GM18502 (cell line): ENCODE results near the gene ZNF423.

ENCODE experiments used
- ATAC-seq: cut with Tn5 transposase; IDR thresholded peaks from one replicate; pipeline ENCODE4 v1.9.1; 2021; ENCODE audit warnings: mild to moderate bottlenecking; ENCODE audit not compliant: unreplicated experiment, poor library complexity

ZNF423 gene

DNA sequence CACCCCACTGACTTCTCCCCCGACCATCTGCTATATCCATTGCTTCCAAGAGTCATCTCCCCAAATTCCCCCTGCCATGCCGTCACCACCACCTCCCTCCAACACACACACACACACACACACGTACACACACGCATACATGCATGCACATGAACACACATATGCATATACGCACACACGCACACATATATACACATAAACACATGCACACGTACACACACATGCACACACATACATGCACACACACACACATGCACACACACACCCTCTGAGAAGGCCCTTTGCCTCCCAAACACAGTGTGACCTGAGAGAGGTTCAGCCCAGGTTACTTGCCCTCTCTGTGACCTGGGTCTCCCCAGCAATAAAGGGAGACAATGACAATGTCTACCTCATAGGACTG is 95.1 kb downstream of the ZNF423 start:
- no peak for ATAC-seq

DNA sequence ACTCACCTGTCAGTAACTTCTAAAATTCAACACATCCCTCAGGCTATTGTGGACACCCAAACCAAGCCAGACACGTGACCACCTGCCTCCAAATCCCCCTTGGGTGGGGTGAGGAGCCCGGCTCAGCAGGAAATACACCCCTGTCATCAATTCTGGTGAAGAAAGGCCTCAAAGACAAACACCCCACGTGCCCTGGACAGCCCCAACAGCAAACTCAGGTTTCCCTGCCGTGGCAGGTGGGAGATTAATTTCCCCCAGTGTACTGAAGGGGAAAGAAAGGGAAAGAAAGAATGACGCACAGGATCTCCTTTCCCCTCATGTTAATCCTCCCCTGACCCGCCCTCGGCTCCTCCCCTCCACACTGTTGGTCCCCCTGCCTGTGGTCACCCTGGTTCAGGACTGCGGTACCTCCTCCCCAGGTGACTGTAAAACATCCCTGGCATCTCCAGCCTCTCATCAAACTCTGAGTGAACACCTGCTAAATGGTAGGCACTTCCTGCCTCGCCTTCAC is 98.3 kb downstream of the ZNF423 start:
- ATAC-seq: no peak

DNA sequence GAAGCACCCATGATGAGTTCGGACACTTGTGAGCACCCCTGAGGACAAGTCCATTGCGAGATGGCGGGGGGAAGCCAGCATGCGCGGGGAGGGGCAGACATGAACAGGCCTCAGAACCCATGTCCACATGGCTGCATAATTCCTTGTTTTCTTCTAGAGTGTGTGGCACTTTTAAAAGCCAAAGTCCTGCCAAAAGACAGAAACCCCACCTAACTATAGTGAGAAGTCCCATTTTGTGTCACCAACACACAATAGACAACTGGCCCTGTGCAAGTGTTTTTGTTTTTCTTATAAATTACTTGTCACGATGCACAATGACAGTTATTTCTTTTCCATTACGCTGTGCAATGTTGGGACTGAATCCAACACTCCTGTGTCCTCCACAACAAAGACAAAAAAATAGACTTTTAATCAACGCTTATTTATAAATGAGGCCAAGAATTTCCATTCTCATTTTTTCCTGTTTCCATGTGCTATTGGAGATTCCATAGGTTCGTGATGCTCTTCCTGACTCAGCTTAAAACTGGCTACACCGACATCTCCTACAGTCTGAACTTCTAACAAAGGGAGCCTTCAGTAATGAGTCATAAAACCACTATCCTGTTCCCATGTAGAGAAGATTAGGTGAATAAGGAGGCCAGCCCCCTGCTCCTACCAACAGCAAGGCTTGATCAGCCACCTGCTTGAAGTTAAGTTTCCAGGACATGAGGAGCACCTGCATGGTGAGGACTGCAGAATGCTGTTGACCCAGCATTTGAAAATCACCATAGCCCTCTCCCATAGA is 98.9 kb downstream of the ZNF423 start:
- no peak for ATAC-seq

DNA sequence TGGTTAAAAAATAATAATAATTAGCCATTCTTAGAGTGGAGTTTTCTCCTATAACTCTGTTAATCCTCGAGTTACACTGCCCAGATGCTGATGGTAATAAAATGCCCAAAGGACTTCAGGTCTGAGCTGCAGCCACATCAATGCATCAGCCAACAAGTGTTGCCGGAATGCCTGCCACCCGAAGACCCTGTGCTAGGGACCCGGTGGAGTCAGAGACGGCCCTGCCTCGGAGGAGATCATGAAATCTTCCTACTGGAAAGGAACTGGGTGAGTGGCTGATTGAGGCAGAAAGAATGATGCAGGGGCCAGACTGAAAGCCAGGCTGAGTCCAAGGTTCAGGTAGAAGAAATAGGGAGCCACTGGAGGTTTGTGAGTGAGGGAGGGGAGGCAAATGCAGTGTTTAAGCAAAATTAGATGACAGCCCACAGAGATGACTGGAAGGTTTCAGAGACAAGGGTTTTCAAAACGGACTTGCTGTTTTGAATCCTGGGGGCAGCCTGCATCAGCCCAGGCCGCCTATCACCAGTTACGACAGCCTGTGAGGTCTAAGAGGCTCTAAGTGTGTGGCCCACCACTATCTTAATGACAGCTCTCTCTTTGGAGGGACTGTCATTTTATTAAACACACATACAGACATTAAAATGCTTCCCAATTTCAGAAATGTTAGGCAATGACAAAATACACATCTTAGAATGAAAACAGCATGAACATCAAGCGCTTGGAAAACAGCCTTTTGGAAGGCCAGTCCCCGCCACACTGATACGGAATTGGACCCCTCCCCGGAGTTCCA is 100.0 kb downstream of the ZNF423 start:
- ATAC-seq: no peak

DNA sequence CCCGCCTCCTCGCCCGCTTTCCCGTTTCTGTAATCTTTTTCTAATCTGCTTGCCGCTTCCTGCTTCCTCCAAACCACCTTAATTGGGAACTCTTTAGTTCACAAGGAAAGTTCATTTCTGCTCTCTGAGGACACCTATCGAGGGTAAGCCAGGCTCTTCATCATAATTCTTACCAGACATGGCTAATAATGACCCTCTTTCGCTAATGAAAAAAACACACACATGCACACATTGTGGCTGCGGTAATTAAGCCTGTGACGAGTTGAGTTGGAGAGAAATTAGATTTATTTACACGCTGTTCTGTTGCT is 100.6 kb downstream of the ZNF423 start:
- no peak for ATAC-seq

DNA sequence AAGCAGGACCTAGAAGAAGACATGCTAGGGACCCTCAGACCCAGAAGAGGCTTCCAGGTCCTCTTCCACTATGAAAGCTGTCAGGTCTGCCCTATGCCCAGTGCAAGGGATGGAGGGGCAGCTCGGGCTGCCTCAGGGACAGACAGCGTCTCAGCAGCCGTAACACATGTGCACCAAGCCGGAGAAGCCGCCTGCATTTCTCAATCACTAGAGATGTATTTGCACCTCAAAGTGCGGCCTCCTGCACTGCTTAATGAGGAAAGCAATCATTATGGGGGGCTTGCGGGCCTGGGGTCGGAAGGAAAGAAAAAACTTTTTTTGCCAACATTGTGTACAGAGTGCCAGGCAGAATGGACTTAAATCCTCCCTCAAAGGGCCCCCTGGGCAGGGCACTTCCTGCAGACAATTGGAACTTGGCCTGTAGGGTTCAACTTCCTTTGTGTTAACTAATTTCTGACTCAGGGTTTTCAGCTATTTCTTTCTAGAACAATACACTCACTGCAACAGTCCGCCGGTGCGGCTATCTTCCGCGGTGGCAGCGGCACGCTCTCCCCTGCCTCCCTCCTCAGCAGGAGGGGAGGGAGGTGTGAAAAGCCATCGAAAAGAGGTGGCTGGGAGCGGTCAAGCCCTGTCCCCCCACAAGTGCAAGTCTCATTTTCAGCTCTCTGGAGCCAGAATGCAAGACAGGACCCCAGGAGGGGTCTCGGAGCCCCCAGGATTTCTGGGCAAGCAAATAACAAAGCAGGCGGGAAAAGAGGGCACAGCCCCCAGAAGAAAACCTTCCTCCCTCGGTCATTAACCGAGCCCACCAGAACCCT is 101.2 kb downstream of the ZNF423 start:
- no peak for ATAC-seq

DNA sequence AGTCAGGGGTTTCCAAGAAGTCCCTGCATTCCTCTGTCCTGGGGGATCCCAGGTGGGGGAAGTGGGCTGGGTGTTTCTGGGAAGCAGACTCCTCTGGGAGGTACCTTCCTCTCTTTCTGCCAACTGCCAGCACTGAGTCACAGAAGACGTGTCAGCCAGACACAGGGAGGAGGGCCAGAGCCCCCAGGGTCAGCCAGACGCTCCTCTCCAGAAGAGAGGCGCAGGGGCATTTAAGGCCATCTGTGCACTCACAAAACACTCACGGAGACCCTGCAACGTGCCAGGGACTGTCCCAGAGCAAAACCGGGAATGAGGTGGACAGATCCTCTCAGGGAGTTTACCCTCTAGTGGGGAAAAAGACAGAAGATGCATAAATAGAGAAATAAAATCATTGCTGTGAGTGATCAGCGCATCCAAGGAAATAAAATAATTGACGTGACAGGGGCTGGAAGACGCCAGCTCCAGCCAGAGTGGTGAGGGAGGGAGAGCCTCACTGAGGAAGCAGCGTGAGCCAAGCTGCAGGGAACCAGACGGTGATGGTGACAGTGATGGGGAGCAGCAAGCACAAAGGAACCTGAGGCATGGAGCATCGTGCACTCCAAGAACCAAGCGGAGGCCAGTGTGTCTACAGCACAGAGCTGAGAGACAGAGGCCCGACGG is 105.4 kb downstream of the ZNF423 start:
- no peak for ATAC-seq

DNA sequence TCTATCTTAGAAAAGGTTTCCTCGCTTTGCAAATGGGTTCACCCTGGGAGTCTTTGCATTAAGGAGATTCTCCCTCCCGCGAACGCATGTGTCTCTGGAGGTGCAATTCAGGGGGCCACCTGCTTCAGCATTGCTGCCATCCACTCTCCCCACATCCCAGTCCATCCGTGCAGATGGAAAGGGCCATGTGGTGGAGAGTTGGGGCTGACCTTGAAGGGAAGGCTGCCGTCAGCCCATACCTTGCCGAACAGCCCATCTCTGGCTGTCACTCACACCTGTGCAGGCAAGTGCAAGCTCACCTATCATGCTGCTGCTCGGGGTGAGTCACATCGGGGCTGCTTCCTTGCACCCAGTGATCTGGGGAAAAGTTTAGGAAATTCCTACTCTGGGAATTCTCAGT is 106.1 kb downstream of the ZNF423 start:
- ATAC-seq: no peak

DNA sequence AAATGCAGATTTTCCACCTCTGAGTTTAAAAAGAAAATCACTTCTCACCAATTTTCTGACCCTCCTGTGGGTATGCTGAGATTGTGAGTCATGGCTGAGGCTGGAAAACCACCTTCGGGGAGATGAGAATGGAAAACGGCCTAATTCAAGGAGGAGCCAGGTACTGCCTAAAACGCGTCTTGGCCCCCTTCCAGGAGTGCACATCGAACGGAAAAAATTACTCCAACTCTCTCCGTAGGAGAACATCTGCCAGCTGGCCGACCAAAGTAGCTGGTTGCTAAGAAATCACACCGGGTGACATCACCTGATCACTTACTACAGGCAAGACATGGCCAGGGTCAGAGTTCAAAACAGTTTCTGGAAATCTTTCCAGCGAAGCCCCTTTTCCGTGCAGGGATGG is 107.6 kb downstream of the ZNF423 start:
- no peak for ATAC-seq

DNA sequence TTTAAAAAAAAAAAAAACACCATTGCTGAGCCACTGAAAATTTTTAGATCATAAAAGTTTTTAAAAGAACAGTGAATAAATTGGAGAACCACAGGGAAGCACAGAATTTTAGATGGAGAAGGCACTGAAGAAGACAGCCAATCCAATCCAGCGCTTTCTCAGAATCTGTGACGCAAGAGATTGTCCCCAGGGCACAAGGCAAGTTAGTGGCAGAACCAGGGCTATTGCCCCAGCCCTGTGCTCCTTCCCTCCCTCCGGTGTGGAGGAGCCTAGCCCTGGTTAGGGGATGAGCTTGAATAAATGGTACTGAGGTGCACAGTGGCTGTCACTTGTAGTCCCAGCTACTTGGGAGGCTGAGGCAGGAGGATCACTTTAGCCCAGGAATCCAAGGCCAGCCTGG is 108.3 kb downstream of the ZNF423 start:
- no peak for ATAC-seq

DNA sequence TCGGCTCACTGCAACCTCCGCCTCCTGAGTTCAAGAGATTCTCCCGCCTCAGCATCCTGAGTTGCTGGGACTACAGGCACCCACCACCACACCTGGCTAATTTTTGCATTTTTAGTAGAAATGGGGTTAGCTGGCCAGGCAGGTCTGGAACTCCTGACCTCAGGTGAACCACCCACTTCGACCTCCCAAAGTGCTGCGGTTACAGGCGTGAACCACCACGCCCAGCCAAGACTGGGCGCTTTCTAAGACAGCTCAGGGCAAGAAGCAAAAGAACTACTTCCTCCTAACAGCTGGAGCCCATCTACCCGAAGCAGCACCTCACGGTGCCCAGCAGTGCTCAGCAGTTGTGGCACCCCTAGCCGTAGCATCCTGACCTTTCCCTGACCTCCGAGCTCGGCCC is 109.4 kb downstream of the ZNF423 start:
- ATAC-seq: no peak

DNA sequence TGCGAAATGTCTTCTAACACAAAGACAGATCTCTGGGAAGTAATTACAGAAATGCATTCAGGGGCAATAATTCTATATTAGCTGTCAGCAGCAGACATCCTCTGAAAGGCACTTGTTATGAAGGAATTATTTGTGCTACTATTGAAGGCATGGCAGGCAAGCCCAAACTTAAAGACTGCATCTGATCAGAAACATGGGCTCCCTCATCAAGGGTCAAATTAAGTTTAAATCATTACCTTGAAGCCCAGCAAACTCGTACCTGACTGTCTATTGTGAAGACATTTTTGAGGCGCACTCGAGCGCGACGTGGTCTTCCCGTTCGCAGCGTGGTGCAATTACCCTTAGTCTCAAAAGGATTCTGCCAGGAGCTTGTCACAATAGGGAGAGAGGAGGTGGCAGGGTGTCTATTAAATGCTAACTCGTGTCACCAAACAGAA is 110.6 kb downstream of the ZNF423 start:
- ATAC-seq: no peak

DNA sequence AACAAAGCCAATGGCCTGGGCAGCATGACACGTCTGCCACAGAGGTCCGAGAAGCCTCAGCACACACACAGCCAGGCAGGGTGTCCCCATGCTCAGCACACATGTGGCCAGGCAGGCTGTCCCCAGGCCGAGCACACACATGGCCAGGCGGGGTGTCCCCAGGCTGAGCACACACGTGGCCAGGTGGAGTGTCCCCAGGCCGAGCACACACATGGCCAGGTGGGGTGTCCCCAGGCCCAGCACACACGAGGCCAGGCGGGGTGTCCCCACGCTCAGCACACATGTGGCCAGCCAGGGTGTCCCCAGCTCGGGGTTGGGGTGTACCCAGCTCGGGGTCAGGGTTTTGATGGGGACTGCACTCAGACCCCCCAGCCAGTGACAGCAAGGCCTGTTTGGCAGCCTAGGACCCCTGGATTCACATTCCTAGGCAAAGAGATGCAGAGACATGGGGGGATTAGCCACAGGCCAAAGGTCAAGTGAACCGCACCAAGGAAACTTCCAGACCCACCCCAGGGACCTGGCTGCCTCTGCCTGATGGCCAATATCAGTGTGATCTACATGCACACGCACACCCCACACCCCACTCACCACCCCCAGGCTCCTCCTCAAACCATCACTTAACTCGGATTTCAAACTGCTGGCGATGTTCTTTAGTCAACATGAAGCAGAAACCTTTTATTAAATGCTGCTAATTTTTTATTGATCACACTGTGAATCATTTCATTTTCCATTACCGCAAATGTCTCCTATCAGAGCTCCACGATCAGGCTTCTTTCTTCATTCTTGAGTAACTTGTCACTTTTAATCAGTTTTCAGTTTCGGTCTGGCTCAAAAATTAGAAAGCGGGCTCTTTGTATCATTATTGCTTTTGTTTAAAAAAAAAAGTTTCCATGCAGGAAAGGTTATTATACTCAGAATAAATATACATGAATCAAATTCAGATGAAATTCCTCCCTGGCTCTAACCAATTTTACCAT is 111.4 kb downstream of the ZNF423 start:
- ATAC-seq: no peak

DNA sequence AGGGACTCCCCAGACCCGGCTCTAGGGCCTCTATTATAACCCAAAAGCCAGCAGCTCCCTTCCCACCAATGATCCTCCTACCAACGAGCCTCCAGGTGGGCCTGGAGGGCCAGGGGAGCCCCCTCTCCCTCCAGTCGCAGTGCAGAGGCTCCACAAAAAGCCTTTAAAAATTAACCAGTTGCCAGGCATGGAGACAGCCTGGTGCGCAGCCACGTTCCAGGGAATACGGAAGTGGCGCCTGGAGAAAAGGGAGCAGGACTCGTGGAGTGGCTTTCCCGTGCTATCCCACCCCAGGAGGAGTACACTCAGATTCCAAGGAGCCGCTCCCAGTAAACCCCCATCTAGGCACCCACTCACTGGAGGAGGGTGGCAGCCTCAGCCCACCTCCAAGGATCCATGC is 112.3 kb downstream of the ZNF423 start:
- ATAC-seq: no peak

DNA sequence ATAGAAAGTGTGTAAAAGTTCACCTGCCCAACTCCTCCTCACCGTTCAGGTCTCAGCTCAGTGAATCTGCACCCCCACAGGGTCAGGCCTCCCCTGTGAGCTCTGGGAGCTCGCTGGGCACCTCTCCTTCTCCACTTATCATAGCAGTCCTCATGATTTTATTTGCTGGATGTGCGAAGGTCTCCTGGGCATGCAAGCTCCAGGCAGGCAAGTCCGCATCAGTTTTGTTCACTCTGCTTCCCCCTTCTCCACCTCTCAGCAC is 112.8 kb downstream of the ZNF423 start:
- no peak for ATAC-seq

DNA sequence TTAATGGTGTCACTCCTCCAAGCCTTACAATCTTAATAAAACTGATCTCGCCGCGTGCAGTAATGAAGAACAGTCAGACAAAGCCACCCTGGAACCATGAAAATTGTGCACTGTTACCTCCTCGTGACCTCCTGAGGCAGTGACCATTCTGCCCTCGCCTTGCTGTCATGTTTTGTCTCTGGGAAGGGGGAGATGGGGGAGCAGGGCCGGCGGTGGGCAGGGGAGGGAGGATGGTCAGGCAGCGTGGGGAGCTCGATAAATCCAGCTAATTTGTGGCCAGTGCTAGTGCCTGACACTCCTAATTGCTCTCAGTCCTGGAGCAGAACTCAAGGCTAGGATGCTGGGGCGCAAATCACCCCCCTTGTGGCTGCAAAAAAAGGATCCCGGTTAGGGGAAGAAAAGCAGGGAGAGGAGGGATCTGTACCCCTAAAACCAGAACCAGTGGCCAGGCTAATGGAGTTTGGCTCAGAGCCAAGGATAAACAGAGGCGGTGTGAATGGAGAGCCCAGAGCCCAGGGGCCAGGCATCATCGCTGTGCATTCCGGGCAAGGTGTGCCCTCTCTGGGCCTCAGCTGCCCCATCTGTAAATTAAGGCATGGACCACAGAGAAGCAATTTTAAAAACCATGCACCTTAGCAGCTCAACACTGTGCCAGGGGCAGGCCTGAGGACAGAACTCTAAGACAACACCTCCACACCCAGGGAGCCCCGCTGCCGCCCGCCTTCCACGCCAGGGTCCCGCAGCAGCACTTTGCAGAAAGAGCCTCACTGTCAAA is 113.3 kb downstream of the ZNF423 start:
- ATAC-seq: no peak

DNA sequence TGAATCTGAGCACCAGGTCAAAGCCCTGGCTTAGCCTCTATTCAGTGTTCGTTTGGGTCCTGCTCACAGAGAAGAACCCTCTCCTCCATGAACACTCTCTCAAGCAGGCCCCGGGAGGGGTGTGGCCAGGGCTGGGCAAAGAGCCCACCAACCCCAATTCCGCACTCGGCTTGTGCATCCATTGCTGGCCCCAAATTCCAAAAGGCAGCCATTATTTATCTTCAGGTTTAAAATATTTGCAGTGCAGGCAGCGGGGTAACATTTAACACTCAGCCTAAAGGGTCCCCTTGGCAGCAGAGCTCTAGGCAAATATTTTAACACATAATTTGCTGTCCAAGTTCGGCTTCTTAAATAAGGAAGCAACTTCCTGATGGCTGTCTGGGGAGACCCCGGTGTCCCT is 115.7 kb downstream of the ZNF423 start:
- no peak for ATAC-seq

DNA sequence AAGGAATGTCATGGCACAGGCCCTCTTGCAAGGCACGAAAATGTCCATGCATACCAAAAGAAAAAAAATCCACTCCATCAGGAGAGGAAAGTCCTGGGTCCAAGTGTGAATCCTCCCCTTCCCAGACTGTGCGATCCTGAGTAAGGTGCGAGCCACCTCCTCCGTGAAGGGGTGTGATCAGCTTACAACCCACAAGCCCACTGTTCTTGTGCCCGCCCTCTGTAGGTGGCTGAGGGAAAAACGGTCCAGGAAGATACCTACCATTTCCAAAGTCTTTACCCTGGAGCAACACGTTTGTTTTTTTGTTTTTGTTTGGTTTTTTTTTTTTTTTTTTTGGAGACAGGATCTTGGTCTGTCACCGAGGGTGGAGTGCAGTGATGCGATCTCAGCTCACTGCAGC is 116.5 kb downstream of the ZNF423 start:
- ATAC-seq: no peak

DNA sequence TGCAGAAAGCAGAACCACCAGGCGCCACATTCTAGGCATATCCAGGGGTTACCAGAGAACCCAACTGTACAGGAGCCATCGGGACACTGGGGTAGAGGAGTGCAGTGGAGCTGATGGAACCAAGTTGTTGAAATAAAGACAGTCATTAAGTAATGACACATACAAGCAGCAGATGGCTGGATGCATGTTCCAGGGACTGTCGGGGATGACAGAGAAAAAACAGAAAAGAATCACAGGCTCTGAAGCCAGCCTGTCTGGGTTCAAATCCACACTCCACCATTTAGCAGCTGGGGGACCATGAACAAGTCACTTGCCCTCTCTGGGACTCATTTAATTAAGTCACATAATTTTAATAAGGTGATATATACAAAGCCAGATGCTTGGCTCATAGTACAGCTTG is 117.1 kb downstream of the ZNF423 start:
- ATAC-seq: no peak
